NCI-H2171 (cell line): ENCODE measurements around the gene MDH2.
"Not testable (repeated sequence)": the region's sequence is repeated elsewhere in the genome, so short reads cannot be mapped to it uniquely, and the experiment has no call there.

ENCODE experiments used
- DNase-seq: peaks from one replicate; lab custom pipeline; 2025; lab: John Stamatoyannopoulos, UW

MDH2 gene

DNA sequence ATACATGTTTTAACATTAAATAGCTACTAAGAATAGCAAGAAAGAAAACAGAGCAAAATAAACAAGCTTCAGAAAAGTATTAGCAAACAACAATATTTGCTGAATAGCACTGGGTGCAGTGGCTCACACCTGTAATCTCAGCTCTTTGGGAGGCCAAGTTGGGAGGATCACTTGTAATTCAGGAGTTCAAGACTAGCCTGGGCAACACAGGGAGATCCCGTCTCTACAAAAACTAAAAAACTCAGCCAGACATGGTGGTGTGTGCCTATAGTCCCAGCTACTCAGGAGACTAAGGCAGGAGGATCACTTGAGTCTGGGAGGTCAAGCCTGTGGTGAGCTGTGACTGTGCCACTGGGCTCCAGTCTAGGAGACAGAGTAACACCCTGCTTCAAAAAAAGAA, 66.8 kb downstream of the MDH2 start:
- not testable (repeated sequence) for DNase-seq
